VCaP (cell line): Measurements from ENCODE around the gene TMEM107.

Source experiments
- H3K27ac ChIP-seq: fragments of 450-650 bp; 2 replicates; pipeline ENCODE4 v1.5.1; 2017
- CTCF ChIP-seq: fragments of 450-650 bp; conservative IDR thresholded peaks from 2 replicates; pipeline ENCODE4 v1.5.1; 2017; ENCODE audit warnings: mild to moderate bottlenecking, moderate library complexity

TMEM107 gene

GRCh38 chr17:8162997-8163977 lies 12.9 kb downstream of the TMEM107 start:
- no peak for TF ChIP-seq CTCF
- peak overlapping the region; percentile 90 for H3K27ac ChIP-seq

GRCh38 chr17:8162233-8162996 lies 13.8 kb downstream of the TMEM107 start, which contains the start of gene VAMP2:
VAMP2 (minus strand) TSS chr17:8162948; CDS start chr17:8162879, 69 bp downstream.
- TF ChIP-seq CTCF = no peak
- H3K27ac ChIP-seq = peak within 1 kb of the TSS; percentile 90

- H3K27ac ChIP-seq = peak overlapping the region; percentile 90
- TF ChIP-seq CTCF = no peak
These were observed 14.6 kb downstream of the TMEM107 start for GRCh38 chr17:8161289-8162232.

GRCh38 chr17:8160741-8161221 lies 15.4 kb downstream of the TMEM107 start:
- H3K27ac ChIP-seq = peak overlapping the region; percentile 90; the same call in 1 of the 2 replicates
- TF ChIP-seq CTCF = no peak

GRCh38 chr17:8160224-8160577 lies 16.0 kb downstream of the TMEM107 start:
- H3K27ac ChIP-seq = peak overlapping the region; percentile 90; the same call in 1 of the 2 replicates
- TF ChIP-seq CTCF = no peak

GRCh38 chr17:8159459-8160223 lies 16.5 kb downstream of the TMEM107 start:
- TF ChIP-seq CTCF = no peak
- peak overlapping the region; percentile 90; the same call in 1 of the 2 replicates for H3K27ac ChIP-seq
